HL-60 (cell line): ENCODE data around the gene DGCR8.

Experiments used
- GABPA ChIP-seq: IDR thresholded peaks from 2 replicates; pipeline ENCODE4 v1.6.1; 2012; ENCODE audit warnings: low read depth
- POLR2AphosphoS5 ChIP-seq: IDR thresholded peaks from 2 replicates; pipeline ENCODE4 v1.6.1; 2012; ENCODE audit warnings: low read depth
- SPI1 ChIP-seq: IDR thresholded peaks from 2 replicates; pipeline ENCODE4 v1.6.1; 2012; ENCODE audit warnings: low read depth, mild to moderate bottlenecking, borderline replicate concordance
- TF ChIP-seq, protein P1 (sequence below): IDR thresholded peaks from one replicate; pipeline ENCODE4 v1.5.1; 2011; ENCODE audit warnings: low read length, control low read depth, inconsistent platforms; ENCODE audit not compliant: insufficient read depth
- TF ChIP-seq, protein P2 (sequence below): IDR thresholded peaks from 2 replicates; pipeline ENCODE4 v1.6.1; 2012; ENCODE audit warnings: low read depth; ENCODE audit not compliant: insufficient replicate concordance

DNA sequence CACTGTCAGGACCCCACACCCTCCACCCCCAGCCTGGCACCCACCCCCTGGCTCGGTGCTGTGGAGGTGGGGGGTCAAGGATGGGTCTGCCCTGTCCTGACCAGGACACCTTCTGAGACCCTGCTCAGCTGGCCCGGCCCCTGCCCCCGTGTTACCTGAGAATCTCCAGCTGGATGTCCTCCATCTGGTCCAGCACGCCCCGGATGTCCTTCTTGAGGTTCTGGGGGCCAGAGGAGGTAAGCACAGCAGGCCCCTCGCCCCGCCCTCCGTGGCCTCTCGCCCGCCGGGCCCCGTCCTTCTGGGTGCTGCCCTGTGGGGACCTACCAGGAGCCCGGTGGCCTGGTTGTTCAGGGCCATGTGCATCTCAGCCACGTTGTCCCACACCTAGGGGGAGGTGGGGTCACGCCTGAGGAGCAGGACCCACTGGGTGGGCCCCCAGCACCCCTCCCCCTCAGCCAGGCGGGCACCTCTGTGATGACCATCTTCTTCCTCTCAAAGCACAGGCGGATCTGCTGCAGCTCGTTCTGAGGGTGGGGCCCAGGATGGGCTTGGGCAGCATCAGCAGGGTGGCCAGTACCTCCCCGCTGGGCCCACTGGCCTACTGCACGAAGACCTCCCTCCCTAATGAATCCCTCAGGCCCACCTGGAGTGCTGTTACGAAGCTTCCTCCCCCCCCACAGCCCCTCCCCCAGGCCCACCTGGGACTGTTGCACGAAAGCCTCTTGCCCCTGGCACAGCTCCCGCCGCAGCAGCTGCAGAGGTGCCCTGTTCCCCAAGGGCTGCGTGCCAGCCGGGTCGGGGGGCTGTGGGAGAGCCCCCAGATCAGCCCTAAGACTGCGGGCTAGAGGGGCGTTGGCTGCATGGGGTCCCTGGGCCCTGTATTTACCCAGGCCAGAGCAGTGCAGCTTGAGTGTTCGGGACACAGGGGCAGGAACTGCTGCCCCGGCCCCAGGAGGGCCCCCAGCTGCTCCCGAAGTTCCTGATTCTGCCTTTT is 69.5 kb downstream of the DGCR8 start:
- TF ChIP-seq POLR2AphosphoS5 = no peak
- TF ChIP-seq, protein P1, sequence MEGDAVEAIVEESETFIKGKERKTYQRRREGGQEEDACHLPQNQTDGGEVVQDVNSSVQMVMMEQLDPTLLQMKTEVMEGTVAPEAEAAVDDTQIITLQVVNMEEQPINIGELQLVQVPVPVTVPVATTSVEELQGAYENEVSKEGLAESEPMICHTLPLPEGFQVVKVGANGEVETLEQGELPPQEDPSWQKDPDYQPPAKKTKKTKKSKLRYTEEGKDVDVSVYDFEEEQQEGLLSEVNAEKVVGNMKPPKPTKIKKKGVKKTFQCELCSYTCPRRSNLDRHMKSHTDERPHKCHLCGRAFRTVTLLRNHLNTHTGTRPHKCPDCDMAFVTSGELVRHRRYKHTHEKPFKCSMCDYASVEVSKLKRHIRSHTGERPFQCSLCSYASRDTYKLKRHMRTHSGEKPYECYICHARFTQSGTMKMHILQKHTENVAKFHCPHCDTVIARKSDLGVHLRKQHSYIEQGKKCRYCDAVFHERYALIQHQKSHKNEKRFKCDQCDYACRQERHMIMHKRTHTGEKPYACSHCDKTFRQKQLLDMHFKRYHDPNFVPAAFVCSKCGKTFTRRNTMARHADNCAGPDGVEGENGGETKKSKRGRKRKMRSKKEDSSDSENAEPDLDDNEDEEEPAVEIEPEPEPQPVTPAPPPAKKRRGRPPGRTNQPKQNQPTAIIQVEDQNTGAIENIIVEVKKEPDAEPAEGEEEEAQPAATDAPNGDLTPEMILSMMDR = no peak
- TF ChIP-seq, protein P2, sequence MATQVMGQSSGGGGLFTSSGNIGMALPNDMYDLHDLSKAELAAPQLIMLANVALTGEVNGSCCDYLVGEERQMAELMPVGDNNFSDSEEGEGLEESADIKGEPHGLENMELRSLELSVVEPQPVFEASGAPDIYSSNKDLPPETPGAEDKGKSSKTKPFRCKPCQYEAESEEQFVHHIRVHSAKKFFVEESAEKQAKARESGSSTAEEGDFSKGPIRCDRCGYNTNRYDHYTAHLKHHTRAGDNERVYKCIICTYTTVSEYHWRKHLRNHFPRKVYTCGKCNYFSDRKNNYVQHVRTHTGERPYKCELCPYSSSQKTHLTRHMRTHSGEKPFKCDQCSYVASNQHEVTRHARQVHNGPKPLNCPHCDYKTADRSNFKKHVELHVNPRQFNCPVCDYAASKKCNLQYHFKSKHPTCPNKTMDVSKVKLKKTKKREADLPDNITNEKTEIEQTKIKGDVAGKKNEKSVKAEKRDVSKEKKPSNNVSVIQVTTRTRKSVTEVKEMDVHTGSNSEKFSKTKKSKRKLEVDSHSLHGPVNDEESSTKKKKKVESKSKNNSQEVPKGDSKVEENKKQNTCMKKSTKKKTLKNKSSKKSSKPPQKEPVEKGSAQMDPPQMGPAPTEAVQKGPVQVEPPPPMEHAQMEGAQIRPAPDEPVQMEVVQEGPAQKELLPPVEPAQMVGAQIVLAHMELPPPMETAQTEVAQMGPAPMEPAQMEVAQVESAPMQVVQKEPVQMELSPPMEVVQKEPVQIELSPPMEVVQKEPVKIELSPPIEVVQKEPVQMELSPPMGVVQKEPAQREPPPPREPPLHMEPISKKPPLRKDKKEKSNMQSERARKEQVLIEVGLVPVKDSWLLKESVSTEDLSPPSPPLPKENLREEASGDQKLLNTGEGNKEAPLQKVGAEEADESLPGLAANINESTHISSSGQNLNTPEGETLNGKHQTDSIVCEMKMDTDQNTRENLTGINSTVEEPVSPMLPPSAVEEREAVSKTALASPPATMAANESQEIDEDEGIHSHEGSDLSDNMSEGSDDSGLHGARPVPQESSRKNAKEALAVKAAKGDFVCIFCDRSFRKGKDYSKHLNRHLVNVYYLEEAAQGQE = no peak
- no peak for TF ChIP-seq GABPA
- TF ChIP-seq SPI1 = no peak
